ENCODE measurements around the gene TSPEAR. TPM values are rescaled to one million over a fixed set of nuclear protein-coding genes. Genes with fewer than 3 reads are reported as not detected.

The TSPEAR gene
- total and polyA plus RNA-seq, 9 of the 15 experiments (the other 6 are each of a cell fraction or from before 2014, with no cell fraction given): not detected

DNA sequence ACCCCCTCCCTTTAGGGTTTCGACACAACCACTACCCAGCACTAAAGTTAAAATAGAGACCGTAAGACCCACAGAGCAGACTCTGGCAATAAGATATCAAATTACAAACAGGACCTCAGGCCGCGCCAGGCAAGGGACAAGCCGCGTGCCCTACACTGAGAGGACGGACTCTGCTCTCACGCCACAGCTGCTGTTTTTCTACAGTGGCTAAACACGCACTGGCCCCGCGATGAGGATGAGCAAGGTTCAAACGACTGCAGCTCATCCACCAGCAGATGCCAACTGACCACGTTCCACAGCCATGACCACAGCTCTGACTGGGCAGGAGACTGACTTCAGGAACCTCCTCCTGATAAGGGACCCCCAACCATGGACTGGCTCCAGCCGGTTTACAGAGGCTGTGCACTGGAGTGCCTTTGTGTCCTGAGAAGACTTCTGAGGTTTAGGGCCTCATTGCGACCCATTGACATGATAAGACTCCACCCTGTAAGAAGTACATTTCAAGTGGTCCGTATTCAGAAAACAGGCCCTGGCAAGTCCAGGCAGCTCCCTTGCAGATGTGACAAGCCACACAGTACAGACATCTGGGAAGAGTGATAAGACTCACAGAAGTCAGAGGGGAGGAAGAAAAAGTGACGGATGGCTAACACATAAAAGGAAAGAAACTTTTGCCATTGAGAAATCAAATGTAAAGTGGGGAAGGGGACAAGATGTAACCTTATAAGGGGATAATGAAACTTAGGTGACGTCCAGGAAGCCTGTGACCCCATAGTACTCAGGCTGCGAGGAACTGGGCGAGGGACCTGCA is 117.6 kb downstream of the TSPEAR start (continued):
- TF ChIP-seq, protein P1, sequence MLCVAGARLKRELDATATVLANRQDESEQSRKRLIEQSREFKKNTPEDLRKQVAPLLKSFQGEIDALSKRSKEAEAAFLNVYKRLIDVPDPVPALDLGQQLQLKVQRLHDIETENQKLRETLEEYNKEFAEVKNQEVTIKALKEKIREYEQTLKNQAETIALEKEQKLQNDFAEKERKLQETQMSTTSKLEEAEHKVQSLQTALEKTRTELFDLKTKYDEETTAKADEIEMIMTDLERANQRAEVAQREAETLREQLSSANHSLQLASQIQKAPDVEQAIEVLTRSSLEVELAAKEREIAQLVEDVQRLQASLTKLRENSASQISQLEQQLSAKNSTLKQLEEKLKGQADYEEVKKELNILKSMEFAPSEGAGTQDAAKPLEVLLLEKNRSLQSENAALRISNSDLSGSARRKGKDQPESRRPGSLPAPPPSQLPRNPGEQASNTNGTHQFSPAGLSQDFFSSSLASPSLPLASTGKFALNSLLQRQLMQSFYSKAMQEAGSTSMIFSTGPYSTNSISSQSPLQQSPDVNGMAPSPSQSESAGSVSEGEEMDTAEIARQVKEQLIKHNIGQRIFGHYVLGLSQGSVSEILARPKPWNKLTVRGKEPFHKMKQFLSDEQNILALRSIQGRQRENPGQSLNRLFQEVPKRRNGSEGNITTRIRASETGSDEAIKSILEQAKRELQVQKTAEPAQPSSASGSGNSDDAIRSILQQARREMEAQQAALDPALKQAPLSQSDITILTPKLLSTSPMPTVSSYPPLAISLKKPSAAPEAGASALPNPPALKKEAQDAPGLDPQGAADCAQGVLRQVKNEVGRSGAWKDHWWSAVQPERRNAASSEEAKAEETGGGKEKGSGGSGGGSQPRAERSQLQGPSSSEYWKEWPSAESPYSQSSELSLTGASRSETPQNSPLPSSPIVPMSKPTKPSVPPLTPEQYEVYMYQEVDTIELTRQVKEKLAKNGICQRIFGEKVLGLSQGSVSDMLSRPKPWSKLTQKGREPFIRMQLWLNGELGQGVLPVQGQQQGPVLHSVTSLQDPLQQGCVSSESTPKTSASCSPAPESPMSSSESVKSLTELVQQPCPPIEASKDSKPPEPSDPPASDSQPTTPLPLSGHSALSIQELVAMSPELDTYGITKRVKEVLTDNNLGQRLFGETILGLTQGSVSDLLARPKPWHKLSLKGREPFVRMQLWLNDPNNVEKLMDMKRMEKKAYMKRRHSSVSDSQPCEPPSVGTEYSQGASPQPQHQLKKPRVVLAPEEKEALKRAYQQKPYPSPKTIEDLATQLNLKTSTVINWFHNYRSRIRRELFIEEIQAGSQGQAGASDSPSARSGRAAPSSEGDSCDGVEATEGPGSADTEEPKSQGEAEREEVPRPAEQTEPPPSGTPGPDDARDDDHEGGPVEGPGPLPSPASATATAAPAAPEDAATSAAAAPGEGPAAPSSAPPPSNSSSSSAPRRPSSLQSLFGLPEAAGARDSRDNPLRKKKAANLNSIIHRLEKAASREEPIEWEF (CRISPR knock-in tag; IDR thresholded peaks at IDR 0.05): peak; percentile 93
- TF ChIP-seq, protein P2, sequence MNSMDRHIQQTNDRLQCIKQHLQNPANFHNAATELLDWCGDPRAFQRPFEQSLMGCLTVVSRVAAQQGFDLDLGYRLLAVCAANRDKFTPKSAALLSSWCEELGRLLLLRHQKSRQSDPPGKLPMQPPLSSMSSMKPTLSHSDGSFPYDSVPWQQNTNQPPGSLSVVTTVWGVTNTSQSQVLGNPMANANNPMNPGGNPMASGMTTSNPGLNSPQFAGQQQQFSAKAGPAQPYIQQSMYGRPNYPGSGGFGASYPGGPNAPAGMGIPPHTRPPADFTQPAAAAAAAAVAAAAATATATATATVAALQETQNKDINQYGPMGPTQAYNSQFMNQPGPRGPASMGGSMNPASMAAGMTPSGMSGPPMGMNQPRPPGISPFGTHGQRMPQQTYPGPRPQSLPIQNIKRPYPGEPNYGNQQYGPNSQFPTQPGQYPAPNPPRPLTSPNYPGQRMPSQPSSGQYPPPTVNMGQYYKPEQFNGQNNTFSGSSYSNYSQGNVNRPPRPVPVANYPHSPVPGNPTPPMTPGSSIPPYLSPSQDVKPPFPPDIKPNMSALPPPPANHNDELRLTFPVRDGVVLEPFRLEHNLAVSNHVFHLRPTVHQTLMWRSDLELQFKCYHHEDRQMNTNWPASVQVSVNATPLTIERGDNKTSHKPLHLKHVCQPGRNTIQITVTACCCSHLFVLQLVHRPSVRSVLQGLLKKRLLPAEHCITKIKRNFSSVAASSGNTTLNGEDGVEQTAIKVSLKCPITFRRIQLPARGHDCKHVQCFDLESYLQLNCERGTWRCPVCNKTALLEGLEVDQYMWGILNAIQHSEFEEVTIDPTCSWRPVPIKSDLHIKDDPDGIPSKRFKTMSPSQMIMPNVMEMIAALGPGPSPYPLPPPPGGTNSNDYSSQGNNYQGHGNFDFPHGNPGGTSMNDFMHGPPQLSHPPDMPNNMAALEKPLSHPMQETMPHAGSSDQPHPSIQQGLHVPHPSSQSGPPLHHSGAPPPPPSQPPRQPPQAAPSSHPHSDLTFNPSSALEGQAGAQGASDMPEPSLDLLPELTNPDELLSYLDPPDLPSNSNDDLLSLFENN (IDR thresholded peaks at IDR 0.05; ENCODE audit: low read depth in 2 of 2, low read length in 2 of 2): peak in 1 of 2 experiments; percentile 85; a peak in 2 of 4 replicates
- TF ChIP-seq, protein P3, sequence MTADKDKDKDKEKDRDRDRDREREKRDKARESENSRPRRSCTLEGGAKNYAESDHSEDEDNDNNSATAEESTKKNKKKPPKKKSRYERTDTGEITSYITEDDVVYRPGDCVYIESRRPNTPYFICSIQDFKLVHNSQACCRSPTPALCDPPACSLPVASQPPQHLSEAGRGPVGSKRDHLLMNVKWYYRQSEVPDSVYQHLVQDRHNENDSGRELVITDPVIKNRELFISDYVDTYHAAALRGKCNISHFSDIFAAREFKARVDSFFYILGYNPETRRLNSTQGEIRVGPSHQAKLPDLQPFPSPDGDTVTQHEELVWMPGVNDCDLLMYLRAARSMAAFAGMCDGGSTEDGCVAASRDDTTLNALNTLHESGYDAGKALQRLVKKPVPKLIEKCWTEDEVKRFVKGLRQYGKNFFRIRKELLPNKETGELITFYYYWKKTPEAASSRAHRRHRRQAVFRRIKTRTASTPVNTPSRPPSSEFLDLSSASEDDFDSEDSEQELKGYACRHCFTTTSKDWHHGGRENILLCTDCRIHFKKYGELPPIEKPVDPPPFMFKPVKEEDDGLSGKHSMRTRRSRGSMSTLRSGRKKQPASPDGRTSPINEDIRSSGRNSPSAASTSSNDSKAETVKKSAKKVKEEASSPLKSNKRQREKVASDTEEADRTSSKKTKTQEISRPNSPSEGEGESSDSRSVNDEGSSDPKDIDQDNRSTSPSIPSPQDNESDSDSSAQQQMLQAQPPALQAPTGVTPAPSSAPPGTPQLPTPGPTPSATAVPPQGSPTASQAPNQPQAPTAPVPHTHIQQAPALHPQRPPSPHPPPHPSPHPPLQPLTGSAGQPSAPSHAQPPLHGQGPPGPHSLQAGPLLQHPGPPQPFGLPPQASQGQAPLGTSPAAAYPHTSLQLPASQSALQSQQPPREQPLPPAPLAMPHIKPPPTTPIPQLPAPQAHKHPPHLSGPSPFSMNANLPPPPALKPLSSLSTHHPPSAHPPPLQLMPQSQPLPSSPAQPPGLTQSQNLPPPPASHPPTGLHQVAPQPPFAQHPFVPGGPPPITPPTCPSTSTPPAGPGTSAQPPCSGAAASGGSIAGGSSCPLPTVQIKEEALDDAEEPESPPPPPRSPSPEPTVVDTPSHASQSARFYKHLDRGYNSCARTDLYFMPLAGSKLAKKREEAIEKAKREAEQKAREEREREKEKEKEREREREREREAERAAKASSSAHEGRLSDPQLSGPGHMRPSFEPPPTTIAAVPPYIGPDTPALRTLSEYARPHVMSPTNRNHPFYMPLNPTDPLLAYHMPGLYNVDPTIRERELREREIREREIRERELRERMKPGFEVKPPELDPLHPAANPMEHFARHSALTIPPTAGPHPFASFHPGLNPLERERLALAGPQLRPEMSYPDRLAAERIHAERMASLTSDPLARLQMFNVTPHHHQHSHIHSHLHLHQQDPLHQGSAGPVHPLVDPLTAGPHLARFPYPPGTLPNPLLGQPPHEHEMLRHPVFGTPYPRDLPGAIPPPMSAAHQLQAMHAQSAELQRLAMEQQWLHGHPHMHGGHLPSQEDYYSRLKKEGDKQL (CRISPR knock-in tag; IDR thresholded peaks at IDR 0.05; ENCODE audit: borderline replicate concordance): 0 out of 2 replicates have a peak, but pooled peaks have one; percentile 22
- TF ChIP-seq RBBP5 (IDR thresholded peaks at IDR 0.05; ENCODE audit: borderline replicate concordance, insufficient read depth, low read length, poor library complexity, severe bottlenecking) (peak; percentile 51), RBM25 (IDR thresholded peaks at IDR 0.05; ENCODE audit: low read depth, low read length, severe bottlenecking) (no peak), POLR2B (IDR thresholded peaks at IDR 0.05; ENCODE audit: low read depth, partially characterized antibody) (no peak)
- TF ChIP-seq, protein P4, sequence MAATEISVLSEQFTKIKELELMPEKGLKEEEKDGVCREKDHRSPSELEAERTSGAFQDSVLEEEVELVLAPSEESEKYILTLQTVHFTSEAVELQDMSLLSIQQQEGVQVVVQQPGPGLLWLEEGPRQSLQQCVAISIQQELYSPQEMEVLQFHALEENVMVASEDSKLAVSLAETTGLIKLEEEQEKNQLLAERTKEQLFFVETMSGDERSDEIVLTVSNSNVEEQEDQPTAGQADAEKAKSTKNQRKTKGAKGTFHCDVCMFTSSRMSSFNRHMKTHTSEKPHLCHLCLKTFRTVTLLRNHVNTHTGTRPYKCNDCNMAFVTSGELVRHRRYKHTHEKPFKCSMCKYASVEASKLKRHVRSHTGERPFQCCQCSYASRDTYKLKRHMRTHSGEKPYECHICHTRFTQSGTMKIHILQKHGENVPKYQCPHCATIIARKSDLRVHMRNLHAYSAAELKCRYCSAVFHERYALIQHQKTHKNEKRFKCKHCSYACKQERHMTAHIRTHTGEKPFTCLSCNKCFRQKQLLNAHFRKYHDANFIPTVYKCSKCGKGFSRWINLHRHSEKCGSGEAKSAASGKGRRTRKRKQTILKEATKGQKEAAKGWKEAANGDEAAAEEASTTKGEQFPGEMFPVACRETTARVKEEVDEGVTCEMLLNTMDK (IDR thresholded peaks at IDR 0.05; ENCODE audit: borderline replicate concordance, insufficient read depth, low read depth, low read length, poor library complexity, severe bottlenecking): no peak
